A673 (cell line): ENCODE results near the gene FNDC3B. TPM values are rescaled to one million over a fixed set of nuclear protein-coding genes. Genes with fewer than 3 reads are reported as not detected.
A peak's percentile ranks its signal among the peaks of the same experiment; 100 is the strongest.

Experiments
- BruUV-seq: library from RNA; stranded (reverse); fragments of 400-500 nt; replicated peaks from 2 replicates; lab custom pipeline; 2021; lab: Mats Ljungman, UMichigan
- CTCF ChIA-PET: fragments of 300-600 bp; sonication (Branson Sonifier 250); formaldehyde crosslinking; loops from one replicate; lab custom pipeline; 2022; ENCODE audit warnings: antibody characterized with exemption; lab: Charles Lee
- POLR2A ChIA-PET: fragments of 300-600 bp; sonication (Branson Sonifier 250); formaldehyde crosslinking; loops from one replicate; lab custom pipeline; 2022; ENCODE audit warnings: antibody characterized with exemption; ENCODE audit not compliant: low non-redundant PET; lab: Charles Lee
- DNase-seq: peaks from one replicate; pipeline ENCODE4 v3.0.0-alpha.2; 2015; ENCODE audit warnings: low spot score
- H3K27ac ChIP-seq: fragments of 200-600 bp; sonication (generic); 2 replicates; pipeline ENCODE4 v1.5.1; 2016; ENCODE audit warnings: mixed run types, low read depth, mild to moderate bottlenecking, mixed read lengths, antibody characterized with exemption, low read length; ENCODE audit not compliant: poor library complexity, severe bottlenecking
- H3K27me3 ChIP-seq: fragments of 200-600 bp; sonication (generic); replicated peaks from 2 replicates; pipeline ENCODE4 v1.6.1; 2017; ENCODE audit warnings: mixed run types, low read depth, mild to moderate bottlenecking, mixed read lengths, antibody characterized with exemption, low read length; ENCODE audit not compliant: insufficient read depth, poor library complexity
- H3K36me3 ChIP-seq: fragments of 200-600 bp; sonication (generic); 2 replicates; pipeline ENCODE4 v1.6.1; 2016; ENCODE audit warnings: mixed run types, mild to moderate bottlenecking, mixed read lengths, antibody characterized with exemption, low read length; ENCODE audit not compliant: insufficient read depth, poor library complexity, severe bottlenecking
- H3K4me1 ChIP-seq: fragments of 200-600 bp; sonication (generic); 2 replicates; pipeline ENCODE4 v1.6.1; 2017; ENCODE audit warnings: mixed run types, mild to moderate bottlenecking, mixed read lengths, antibody characterized with exemption, low read length; ENCODE audit not compliant: insufficient read depth, poor library complexity, severe bottlenecking
- H3K4me3 ChIP-seq: fragments of 200-600 bp; sonication (generic); 2 replicates; pipeline ENCODE4 v1.5.1; 2016; ENCODE audit warnings: low read depth, mixed run types, mild to moderate bottlenecking, mixed read lengths, low read length; ENCODE audit not compliant: poor library complexity, severe bottlenecking
- H3K9me3 ChIP-seq: fragments of 200-600 bp; sonication (generic); 2 replicates; pipeline ENCODE4 v1.6.1; 2016; ENCODE audit warnings: mixed run types, low read depth, mild to moderate bottlenecking, mixed read lengths, antibody characterized with exemption, low read length; ENCODE audit not compliant: poor library complexity, severe bottlenecking
- EZH2 ChIP-seq: fragments of 200-600 bp; sonication (generic); IDR thresholded peaks from 2 replicates; pipeline ENCODE4 v1.6.1; 2017; ENCODE audit warnings: borderline replicate concordance, low read depth, mild to moderate bottlenecking, mixed read lengths, antibody characterized with exemption, low read length; ENCODE audit not compliant: poor library complexity, severe bottlenecking
- intact Hi-C: fragments of 100-400 bp; cut with micrococcal nuclease; formaldehyde crosslinking; loops from one replicate; pipeline ENCODE4 v1.10.0; 2022; ENCODE audit not compliant: unreplicated experiment
- total RNA-seq: library from RNA; stranded (reverse); gene quantifications from 2 replicates; pipeline ENCODE4 v1.2.3, GENCODE V29; 2021
- TF ChIP-seq, protein P1 (sequence below): fragments of 300-800, 200-600 bp; sonication (generic); conservative IDR thresholded peaks from 2 replicates; pipeline ENCODE4 v1.5.1; 2017; ENCODE audit warnings: low read depth, mild to moderate bottlenecking, antibody characterized with exemption, low read length, moderate library complexity, mixed read lengths

Gene FNDC3B
- total RNA-seq, 1 experiment from 2014 or later: 50.8 TPM

DNA sequence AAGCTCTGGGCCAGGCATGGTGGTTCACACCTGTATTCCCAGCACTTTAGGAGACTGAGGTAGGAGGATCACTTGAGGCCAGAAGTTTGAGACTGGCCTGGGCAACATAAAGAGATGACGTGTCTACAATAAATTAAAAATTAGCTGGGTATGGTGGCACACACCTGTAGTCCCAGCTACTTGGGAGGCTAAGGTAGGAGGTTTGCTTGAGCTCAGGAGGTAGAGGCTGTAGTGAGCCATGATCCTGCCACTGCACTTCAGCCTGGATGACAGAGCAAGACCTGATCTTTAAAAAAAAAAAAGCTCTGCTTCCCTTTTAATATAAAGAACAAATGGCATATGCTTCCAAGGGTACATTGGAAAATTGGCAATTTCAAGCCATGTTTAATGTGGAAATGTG lies 46.7 kb downstream of the FNDC3B start:
- CTCF ChIA-PET: no interaction called here

DNA sequence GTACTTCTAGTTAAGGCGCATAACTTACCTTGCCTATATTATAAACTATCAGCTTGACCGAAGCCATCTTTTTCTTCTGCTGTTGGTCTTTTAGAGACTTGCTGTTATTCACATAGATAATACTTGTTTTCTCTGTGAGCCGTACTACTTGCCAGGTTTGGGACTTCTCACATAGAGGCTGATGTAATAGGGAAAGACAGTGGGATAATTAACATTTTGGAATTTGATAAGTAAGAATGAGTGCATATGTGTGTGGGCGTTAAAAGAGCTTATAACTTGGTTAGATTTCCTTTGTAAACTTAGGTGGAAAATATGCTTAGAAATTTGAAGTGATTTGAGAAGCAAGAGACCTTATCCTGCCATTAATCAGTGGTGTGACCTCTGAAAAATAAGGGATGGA lies 47.8 kb downstream of the FNDC3B start:
- Histone ChIP-seq H3K9me3 (no peaks in the 10 kb centered on the region), H3K4me3 (no peak overlapping the region), H3K27me3 (no peaks in the 10 kb centered on the region), H3K4me1 (peaks cover 49% of the 10 kb centered on the region), H3K27ac (peak overlapping the region; percentile 70), H3K36me3 (peaks cover 3% of the 10 kb centered on the region)
- CTCF ChIA-PET: no interaction called here
- POLR2A ChIA-PET: no interaction called here
- intact Hi-C loops: no loop called here
- DNase-seq: peak; percentile 52
- BruUV-seq: no TSS peak
- no peak for TF ChIP-seq EZH2
- TF ChIP-seq, protein P1, sequence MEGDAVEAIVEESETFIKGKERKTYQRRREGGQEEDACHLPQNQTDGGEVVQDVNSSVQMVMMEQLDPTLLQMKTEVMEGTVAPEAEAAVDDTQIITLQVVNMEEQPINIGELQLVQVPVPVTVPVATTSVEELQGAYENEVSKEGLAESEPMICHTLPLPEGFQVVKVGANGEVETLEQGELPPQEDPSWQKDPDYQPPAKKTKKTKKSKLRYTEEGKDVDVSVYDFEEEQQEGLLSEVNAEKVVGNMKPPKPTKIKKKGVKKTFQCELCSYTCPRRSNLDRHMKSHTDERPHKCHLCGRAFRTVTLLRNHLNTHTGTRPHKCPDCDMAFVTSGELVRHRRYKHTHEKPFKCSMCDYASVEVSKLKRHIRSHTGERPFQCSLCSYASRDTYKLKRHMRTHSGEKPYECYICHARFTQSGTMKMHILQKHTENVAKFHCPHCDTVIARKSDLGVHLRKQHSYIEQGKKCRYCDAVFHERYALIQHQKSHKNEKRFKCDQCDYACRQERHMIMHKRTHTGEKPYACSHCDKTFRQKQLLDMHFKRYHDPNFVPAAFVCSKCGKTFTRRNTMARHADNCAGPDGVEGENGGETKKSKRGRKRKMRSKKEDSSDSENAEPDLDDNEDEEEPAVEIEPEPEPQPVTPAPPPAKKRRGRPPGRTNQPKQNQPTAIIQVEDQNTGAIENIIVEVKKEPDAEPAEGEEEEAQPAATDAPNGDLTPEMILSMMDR: no peak

More for the DNA sequence above, 46.7 kb downstream of the FNDC3B start:
- no peak for DNase-seq
- Histone ChIP-seq H3K36me3 (peaks cover 3% of the 10 kb centered on the region), H3K9me3 (no peaks in the 10 kb centered on the region), H3K27ac (peak overlapping the region; percentile 70), H3K27me3 (no peaks in the 10 kb centered on the region), H3K4me3 (no peak overlapping the region), H3K4me1 (peaks cover 59% of the 10 kb centered on the region)
- POLR2A ChIA-PET: interaction anchor here (0.6 kb wide), 1 partner anchor 631 kb away, joined by 4 read pairs; no protein-coding TSS in a partner anchor
- TF ChIP-seq, protein P1: no peak
- TF ChIP-seq EZH2: no peak
- intact Hi-C loops: no loop called here
- no TSS peak for BruUV-seq

DNA sequence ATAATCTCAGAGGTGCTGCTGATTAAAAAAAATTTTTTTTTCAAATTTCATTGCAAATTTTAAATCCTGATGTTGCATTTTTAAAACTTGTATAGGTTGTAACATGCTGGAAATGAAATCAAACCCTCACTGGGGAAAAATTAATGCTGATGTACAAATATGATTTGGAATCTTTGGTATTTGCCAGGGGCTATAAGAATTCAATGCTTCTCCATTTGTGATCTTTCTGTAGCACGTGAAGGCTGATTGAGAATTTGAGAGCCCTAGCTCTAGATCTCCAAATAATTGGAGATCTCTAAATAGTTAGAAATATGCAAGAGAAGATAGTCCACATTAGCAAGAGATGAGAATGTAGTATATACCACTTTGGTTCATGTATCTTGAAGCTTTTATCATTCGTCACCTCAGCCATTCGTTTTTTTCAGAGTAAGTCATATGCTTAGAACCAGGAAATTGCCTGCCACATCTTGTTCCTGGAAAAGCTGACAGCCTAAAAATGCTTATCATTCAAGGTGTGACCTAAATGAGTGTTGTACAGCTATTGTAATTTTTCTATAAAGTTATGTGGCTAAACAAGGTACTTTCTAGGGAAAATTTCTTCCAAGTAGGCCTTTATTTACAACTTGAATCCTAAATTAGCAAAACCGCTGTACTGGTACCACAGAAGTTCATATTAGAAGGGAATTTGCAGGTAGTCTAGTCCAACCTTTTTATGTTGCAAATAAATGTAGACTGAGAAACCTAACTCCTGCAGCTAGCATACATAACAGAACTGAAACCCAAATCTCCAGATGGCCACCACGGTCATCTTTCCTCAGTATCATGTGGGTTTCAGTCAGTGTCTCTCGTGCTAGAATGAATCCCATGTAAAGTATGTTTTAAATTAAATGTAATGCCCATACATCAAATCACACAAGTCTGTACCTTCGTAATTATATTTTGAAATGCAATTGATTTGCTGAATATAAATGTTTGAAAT lies 48.5 kb downstream of the FNDC3B start:
- intact Hi-C loops: no loop called here
- peak overlapping the region; percentile 70 for H3K27ac ChIP-seq
- TF ChIP-seq EZH2: no peak
- TF ChIP-seq, protein P1: no peak

More for the DNA sequence above, 48.5 kb downstream of the FNDC3B start:
- CTCF ChIA-PET: no interaction called here
- H3K4me3 ChIP-seq: no peak overlapping the region
- no peaks in the 10 kb centered on the region for H3K27me3 ChIP-seq
- POLR2A ChIA-PET: no interaction called here
- BruUV-seq: no TSS peak
- peaks cover 3% of the 10 kb centered on the region for H3K36me3 ChIP-seq
- no peak for DNase-seq
- no peaks in the 10 kb centered on the region for H3K9me3 ChIP-seq
- H3K4me1 ChIP-seq: peaks cover 42% of the 10 kb centered on the region
